ENCODE measurements around the gene USP25. TPM values are rescaled to one million over a fixed set of nuclear protein-coding genes. Genes with fewer than 3 reads are reported as not detected.

USP25 gene, protein sequence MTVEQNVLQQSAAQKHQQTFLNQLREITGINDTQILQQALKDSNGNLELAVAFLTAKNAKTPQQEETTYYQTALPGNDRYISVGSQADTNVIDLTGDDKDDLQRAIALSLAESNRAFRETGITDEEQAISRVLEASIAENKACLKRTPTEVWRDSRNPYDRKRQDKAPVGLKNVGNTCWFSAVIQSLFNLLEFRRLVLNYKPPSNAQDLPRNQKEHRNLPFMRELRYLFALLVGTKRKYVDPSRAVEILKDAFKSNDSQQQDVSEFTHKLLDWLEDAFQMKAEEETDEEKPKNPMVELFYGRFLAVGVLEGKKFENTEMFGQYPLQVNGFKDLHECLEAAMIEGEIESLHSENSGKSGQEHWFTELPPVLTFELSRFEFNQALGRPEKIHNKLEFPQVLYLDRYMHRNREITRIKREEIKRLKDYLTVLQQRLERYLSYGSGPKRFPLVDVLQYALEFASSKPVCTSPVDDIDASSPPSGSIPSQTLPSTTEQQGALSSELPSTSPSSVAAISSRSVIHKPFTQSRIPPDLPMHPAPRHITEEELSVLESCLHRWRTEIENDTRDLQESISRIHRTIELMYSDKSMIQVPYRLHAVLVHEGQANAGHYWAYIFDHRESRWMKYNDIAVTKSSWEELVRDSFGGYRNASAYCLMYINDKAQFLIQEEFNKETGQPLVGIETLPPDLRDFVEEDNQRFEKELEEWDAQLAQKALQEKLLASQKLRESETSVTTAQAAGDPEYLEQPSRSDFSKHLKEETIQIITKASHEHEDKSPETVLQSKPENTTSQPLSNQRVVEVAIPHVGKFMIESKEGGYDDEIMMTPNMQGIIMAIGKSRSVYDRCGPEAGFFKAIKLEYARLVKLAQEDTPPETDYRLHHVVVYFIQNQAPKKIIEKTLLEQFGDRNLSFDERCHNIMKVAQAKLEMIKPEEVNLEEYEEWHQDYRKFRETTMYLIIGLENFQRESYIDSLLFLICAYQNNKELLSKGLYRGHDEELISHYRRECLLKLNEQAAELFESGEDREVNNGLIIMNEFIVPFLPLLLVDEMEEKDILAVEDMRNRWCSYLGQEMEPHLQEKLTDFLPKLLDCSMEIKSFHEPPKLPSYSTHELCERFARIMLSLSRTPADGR
- 101 and 109 TPM in 2 replicates for total RNA-seq

DNA sequence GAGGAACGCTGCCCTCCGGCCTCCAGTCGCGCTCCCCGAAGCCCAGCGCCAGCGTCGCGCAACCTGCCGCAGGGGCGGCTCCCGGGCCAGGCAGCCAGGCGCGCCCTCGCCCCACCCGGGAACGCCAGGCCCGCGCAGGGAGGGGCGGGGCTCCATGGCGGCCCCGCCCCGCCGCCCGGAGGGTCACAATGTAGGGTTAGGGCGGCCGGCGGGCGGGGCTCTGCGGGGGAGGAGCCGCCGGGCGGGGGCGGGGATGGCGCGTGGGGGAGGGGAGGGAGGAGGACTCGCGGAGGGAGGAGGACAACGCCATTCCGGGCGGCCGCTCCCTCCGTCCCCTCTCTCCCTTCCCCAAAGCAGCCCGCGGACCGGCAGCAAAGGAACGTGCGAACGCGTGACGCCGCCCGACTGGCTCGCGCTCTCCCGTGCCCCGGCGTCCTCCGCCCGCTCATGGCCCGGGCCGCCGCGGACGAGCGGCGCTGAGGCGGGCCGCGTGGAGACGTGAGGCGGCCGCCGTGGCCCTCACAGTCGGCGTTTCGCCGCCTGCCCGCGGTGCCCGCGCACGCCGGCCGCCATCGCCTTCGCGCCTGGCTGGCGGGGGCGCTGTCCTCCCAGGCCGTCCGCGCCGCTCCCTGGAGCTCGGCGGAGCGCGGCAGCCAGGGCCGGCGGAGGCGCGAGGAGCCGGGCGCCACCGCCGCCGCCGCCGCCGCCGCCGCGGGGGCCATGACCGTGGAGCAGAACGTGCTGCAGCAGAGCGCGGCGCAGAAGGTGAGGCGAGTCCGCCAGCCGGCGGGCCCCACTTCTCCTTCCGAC lies at the start of gene USP25:
Gene USP25 (plus strand): TSS at position 309 of the 810 bp plus-strand sequence. CDS start 412 bp downstream, at position 721.

All from thoracic aorta endothelial cell (primary cell).